CD14-positive monocyte (primary cell): ENCODE results near the gene POLDIP2. TPM values are rescaled to one million over a fixed set of nuclear protein-coding genes. Genes with fewer than 3 reads are reported as not detected.
A peak's percentile ranks its signal among the peaks of the same experiment; 100 is the strongest.

Experiments used
- DNase-seq, 3 donors: peaks; one replicate each; pipeline ENCODE4 v3.0.0-alpha.2; 2011 to 2022
- H2AFZ ChIP-seq: 2 replicates; pipeline ENCODE4 v1.6.0; 2012; ENCODE audit warnings: mild to moderate bottlenecking, low read depth, low read length, inconsistent platforms; ENCODE audit not compliant: insufficient read depth, poor library complexity, severe bottlenecking
- H3K27ac ChIP-seq, 2 donors: 1 replicate in 1 of 2; 2 replicates in 1 of 2; pipeline ENCODE4 v1.5.1; 2012 to 2013; ENCODE audit warnings: low read length in 2 of 2, control low read depth in 1 of 2, inconsistent platforms in 1 of 2, low read depth in 1 of 2, mild to moderate bottlenecking in 1 of 2
- H3K27me3 ChIP-seq, 2 donors: one replicate each; pipeline versions ENCODE4 v1.6.0 to v1.6.1; 2011 to 2013; ENCODE audit warnings: low read length in 2 of 2; ENCODE audit not compliant: control insufficient read depth in 2 of 2, insufficient read depth in 2 of 2
- H3K36me3 ChIP-seq, 2 donors: replicated peaks in 1 of 2; 1 replicate in 1 of 2; 2 replicates in 1 of 2; pipeline versions ENCODE4 v1.5.1 to v1.6.1; 2012 to 2013; ENCODE audit warnings: low read length in 2 of 2, control low read depth in 1 of 2, inconsistent platforms in 1 of 2, mild to moderate bottlenecking in 1 of 2; ENCODE audit not compliant: insufficient read depth in 2 of 2, control insufficient read depth in 1 of 2
- H3K4me1 ChIP-seq, 2 donors: 1 replicate in 1 of 2; 2 replicates in 1 of 2; pipeline versions ENCODE4 v1.5.1 to v1.6.1; 2012 to 2013; ENCODE audit warnings: low read length in 2 of 2, control low read depth in 1 of 2, inconsistent platforms in 1 of 2, mild to moderate bottlenecking in 1 of 2, moderate library complexity in 1 of 2; ENCODE audit not compliant: insufficient read depth in 2 of 2, control insufficient read depth in 1 of 2
- H3K4me2 ChIP-seq: replicated peaks from 2 replicates; pipeline ENCODE3; 2012; ENCODE audit warnings: low read length, moderate library complexity, mild to moderate bottlenecking; ENCODE audit not compliant: poor library complexity, severe bottlenecking; ENCODE audit errors: extremely low read depth
- H3K4me3 ChIP-seq, 3 experiments: fragments of 200-600 bp in 1 of 3; sonication (generic) in 1 of 3; replicated peaks in 1 of 3; 1 replicate in 2 of 3; 2 replicates in 1 of 3; pipeline ENCODE4 v1.5.1; 2011 to 2013; ENCODE audit warnings: low read length in 3 of 3, mild to moderate bottlenecking in 3 of 3, control low read depth in 2 of 3, low read depth in 2 of 3, inconsistent platforms in 1 of 3, moderate library complexity in 1 of 3
- H3K79me2 ChIP-seq: 2 replicates; pipeline ENCODE4 v1.6.0; 2012; ENCODE audit warnings: mild to moderate bottlenecking, control low read depth, inconsistent platforms, low read length, moderate library complexity; ENCODE audit not compliant: insufficient read depth
- H3K9ac ChIP-seq: 2 replicates; pipeline ENCODE4 v1.6.0; 2017; ENCODE audit warnings: low read length, mild to moderate bottlenecking; ENCODE audit not compliant: insufficient read depth, poor library complexity, severe bottlenecking
- H3K9me3 ChIP-seq, 2 donors: replicated peaks in 1 of 2; 1 replicate in 1 of 2; 2 replicates in 1 of 2; pipeline versions ENCODE4 v1.5.1 to v1.6.1; 2012 to 2013; ENCODE audit warnings: low read length in 2 of 2, control low read depth in 1 of 2; ENCODE audit not compliant: control insufficient read depth in 1 of 2, insufficient read depth in 1 of 2
- H4K20me1 ChIP-seq: 2 replicates; pipeline ENCODE4 v1.6.0; 2012; ENCODE audit warnings: mild to moderate bottlenecking, low read length, control low read depth, moderate library complexity; ENCODE audit not compliant: insufficient read depth
- H3K27ac Mint-ChIP-seq, 7 donors: one replicate each; pipeline ENCODE4 v1.8.0; 2020; ENCODE audit warnings: mild to moderate bottlenecking in 7 of 7, mixed read lengths in 7 of 7, moderate library complexity in 6 of 7, inconsistent platforms in 2 of 7
- H3K27me3 Mint-ChIP-seq, 3 donors: one replicate each; pipeline ENCODE4 v1.8.0; 2021 to 2022; ENCODE audit warnings: low read depth in 3 of 3, mild to moderate bottlenecking in 3 of 3, mixed read lengths in 3 of 3, moderate library complexity in 3 of 3, inconsistent platforms in 1 of 3
- H3K36me3 Mint-ChIP-seq, 2 donors: one replicate each; pipeline ENCODE4 v1.8.0; 2020; ENCODE audit warnings: mixed read lengths in 2 of 2, inconsistent platforms in 1 of 2, mild to moderate bottlenecking in 1 of 2
- H3K4me1 Mint-ChIP-seq: one replicate; pipeline ENCODE4 v1.8.0; 2020; ENCODE audit warnings: mild to moderate bottlenecking, mixed read lengths
- H3K4me3 Mint-ChIP-seq, 2 donors: one replicate each; pipeline ENCODE4 v1.8.0; 2020; ENCODE audit warnings: mild to moderate bottlenecking in 2 of 2, mixed read lengths in 2 of 2, moderate library complexity in 1 of 2
- H3K9me3 Mint-ChIP-seq, 7 donors: one replicate each; pipeline ENCODE4 v1.8.0; 2020 to 2022; ENCODE audit warnings: mixed read lengths in 7 of 7, mild to moderate bottlenecking in 6 of 7, moderate library complexity in 6 of 7, inconsistent platforms in 2 of 7
- CTCF ChIP-seq: fragments of 200-600 bp; IDR thresholded peaks from one replicate; pipeline ENCODE4 v1.8.0; 2022; ENCODE audit warnings: antibody characterized with exemption, mild to moderate bottlenecking
- WGBS: methylation state at CpG from one replicate; pipeline ENCODE4 v1.1.5; 2013; ENCODE audit warnings: missing lambda C conversion rate; ENCODE audit not compliant: insufficient coverage; 5-methylcytosine and 5-hydroxymethylcytosine counted together
- intact Hi-C, 2 donors: fragments of 100-400 bp; cut with micrococcal nuclease; formaldehyde crosslinking; loops; one replicate each; pipeline versions ENCODE4 v1.15.0 to v1.15.1; 2023
- polyA plus RNA-seq, 3 donors: library from polyadenylated mRNA; depleted of rRNA in 1 of 3; unstranded in 2 of 3; stranded (reverse) in 1 of 3; fragments of 300-500 nt in 2 of 3; fragments of >200 nt in 1 of 3; fragmentation: Illumina TruSeq in 2 of 3; gene quantifications; 1 replicate in 2 of 3; 2 replicates in 1 of 3; pipeline ENCODE4 v1.2.3, GENCODE V29; 2012 to 2021

The POLDIP2 gene
- polyA plus RNA-seq, 3 donors: 31.5 to 76.9 (median 72.4) TPM

GRCh38 chr17:28334171-28334570 is 23.2 kb downstream of the POLDIP2 start:
- H3K9me3 Mint-ChIP-seq: no peaks in the 10 kb centered on the region
- Histone ChIP-seq H3K4me1 (peaks cover 31 to 36% of the 10 kb centered on the region in 2 donors), H3K4me3 (peak overlapping the region; percentile 62 to 93 (median 76)), H3K9me3 (no peaks in the 10 kb centered on the region), H3K4me2 (peak overlapping the region; percentile 96), H2AFZ (peak overlapping the region; percentile 25), H3K9ac (peak overlapping the region; percentile 83), H3K27me3 (no peaks in the 10 kb centered on the region), H3K27ac (peak overlapping the region; percentile 57 to 96), H3K79me2 (peaks cover 71% of the 10 kb centered on the region), H3K36me3 (peaks cover 23 to 33% of the 10 kb centered on the region in 2 donors), H4K20me1 (peaks cover 6% of the 10 kb centered on the region)
- peak overlapping the region; percentile 93 to 95 for H3K4me3 Mint-ChIP-seq
- no peak for TF ChIP-seq CTCF
- peak; percentile 49 to 78 (median 67) for DNase-seq
- H3K36me3 Mint-ChIP-seq: peaks cover 26 to 35% of the 10 kb centered on the region in 2 donors
- WGBS: 0% methylated on average over 2 of the region's 6 CpGs
- peaks cover 0 to 1% (median 0%) of the 10 kb centered on the region in 3 donors for H3K27me3 Mint-ChIP-seq
- peak overlapping the region; percentile 92 to 98 (median 96) for H3K27ac Mint-ChIP-seq
- H3K4me1 Mint-ChIP-seq: peaks cover 40% of the 10 kb centered on the region
- intact Hi-C loops: loop anchor here in 1 of 2 donors (2.0 to 10.0 kb wide), 3 partner anchors 13 to 289 kb away; partner anchors contain the start of genes ALDOC, NLK and PIGS

GRCh38 chr17:28333083-28333746 is 24.1 kb downstream of the POLDIP2 start:
- Histone ChIP-seq H3K4me3 (peak overlapping the region in 1 of 3 experiments; percentile 93), H3K27me3 (no peaks in the 10 kb centered on the region), H3K4me2 (peak overlapping the region; percentile 96), H3K36me3 (peaks cover 32 to 42% of the 10 kb centered on the region in 2 donors), H3K9me3 (no peaks in the 10 kb centered on the region), H3K27ac (peak overlapping the region; percentile 57 to 96), H3K79me2 (peaks cover 65% of the 10 kb centered on the region), H3K9ac (no peak overlapping the region), H3K4me1 (peaks cover 31 to 36% of the 10 kb centered on the region in 2 donors), H2AFZ (no peak overlapping the region), H4K20me1 (peaks cover 4% of the 10 kb centered on the region)
- intact Hi-C loops: loop anchor here in 1 of 2 donors (10.0 kb wide), 2 partner anchors 242 to 288 kb away; partner anchors contain the start of genes ALDOC, NLK and PIGS
- Mint-ChIP-seq H3K27me3 (peaks cover 0 to 1% (median 0%) of the 10 kb centered on the region in 3 donors), H3K9me3 (no peaks in the 10 kb centered on the region), H3K4me1 (peaks cover 40% of the 10 kb centered on the region), H3K4me3 (peak overlapping the region; percentile 93 to 95), H3K36me3 (peaks cover 32 to 45% of the 10 kb centered on the region in 2 donors), H3K27ac (peak overlapping the region; percentile 92 to 98 (median 96))
- no peak for DNase-seq
- TF ChIP-seq CTCF: no peak
- WGBS: no CpG with 5 or more reads among the region's 1 CpG
